Sciatic nerve (tissue), 2 donors: ENCODE results near the gene MED15. TPM values are rescaled to one million over a fixed set of nuclear protein-coding genes. Genes with fewer than 3 reads are reported as not detected.
"Not testable (repeated sequence)": the region's sequence is repeated elsewhere in the genome, so short reads cannot be mapped to it uniquely, and the experiment has no call there.

Source experiments
- ATAC-seq: fragments of 200-7000 bp; cut with Tn5 transposase; one replicate; pipeline ENCODE4 v1.9.1; 2020; ENCODE audit warnings: mild to moderate bottlenecking, moderate library complexity
- DNase-seq: peaks from one replicate; pipeline ENCODE4 v3.0.0-alpha.2; 2020; ENCODE audit warnings: low spot score
- intact Hi-C: fragments of 100-400 bp; cut with DNase I; formaldehyde crosslinking; loops from one replicate; pipeline ENCODE4 v1.14.2; 2022
- total RNA-seq: library from RNA; stranded (reverse); fragmentation: NEBNext Ultra II Directional; extraction: Animal tissue kit (Norgen Biotek cat#: 25700); gene quantifications from one replicate; pipeline ENCODE4 v1.2.1, GENCODE V29; 2021
- donor health status: DM: no; HTN: no; CAD: no.
- donor health status: DM: no; HTN: no; CAD: no.

The MED15 gene
- total RNA-seq, 1 donor from 2014 or later = 130 TPM

- ATAC-seq = no peak
- intact Hi-C loops = no loop called here
- no peak for DNase-seq
Observed at GRCh38 chr22:20479612-20480196, 27.7 kb upstream of the MED15 start.

GRCh38 chr22:20483143-20483506 is 24.3 kb upstream of the MED15 start:
- DNase-seq, ATAC-seq, intact Hi-C loops: not testable (repeated sequence)

GRCh38 chr22:20483771-20484170 is 23.6 kb upstream of the MED15 start:
- DNase-seq (no peak), ATAC-seq (no peak)
- intact Hi-C loops = no loop called here

- DNase-seq (no peak), ATAC-seq (no peak)
- intact Hi-C loops = no loop called here
Observed at GRCh38 chr22:20484948-20485683, 22.3 kb upstream of the MED15 start.

DNA sequence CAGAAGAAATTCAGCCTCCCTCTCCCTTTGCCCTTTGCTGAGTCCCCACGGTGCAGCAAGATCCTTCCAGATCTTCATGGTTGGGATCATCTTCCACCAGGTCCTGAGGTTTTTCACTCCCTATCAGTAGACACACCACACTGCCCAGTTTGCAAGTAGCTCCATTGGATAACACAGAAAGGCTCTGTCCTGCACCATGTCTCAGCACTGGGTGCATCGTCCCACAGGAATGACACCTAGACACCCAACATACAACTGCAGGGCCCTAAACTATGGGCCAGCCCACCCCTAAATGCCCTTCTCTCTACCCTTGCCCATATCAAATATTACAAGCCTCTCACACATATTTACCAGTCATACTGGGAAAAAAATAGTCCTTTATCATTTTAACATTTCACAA is 21.2 kb upstream of the MED15 start:
- no peak for DNase-seq
- no peak for ATAC-seq
- intact Hi-C loops = no loop called here

DNA sequence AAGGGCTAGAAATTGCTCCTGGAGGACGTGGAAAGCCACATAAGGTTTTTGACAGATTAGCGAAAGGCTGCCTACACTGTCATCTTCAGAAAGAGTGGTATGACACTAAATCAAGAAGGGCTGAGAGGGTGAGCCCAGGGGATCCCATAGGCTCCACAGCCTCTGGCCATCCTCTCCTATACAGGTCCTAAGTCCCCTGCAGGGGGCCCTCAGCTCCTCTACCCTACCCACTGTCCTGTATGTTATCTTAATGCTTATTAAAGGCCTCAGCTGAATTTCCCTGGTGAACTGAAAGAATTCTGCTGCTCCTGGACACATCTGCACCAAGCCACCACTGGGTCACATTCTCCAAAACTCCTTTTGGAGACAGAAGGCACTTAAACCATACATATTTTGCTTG is 19.7 kb upstream of the MED15 start:
- no peak for ATAC-seq
- no peak for DNase-seq
- intact Hi-C loops = no loop called here

DNA sequence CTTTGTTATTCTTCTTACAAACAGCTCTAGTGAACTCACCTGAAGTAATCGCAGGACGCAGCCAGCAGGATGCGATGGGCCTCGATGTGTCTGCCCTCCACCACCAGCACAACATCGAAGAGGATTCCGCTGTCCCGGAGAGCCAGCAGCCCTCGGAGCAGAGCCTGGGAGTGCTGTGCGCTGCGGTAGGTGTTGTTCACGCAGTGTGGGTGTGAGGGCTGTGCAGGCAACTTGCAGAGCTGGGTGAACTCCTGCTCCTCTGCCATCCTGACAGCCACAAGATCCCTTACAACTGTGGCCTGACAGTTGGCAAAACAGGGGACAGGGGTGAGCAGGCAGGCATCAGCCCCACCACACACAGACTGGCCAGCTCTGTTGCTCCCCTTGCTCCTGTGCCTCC is 18.5 kb upstream of the MED15 start:
- intact Hi-C loops = no loop called here
- ATAC-seq (no peak), DNase-seq (no peak)

- no peak for ATAC-seq
- intact Hi-C loops = loop anchor here (10.0 kb wide), 1 partner anchor 66 kb away; no protein-coding TSS in a partner anchor
- DNase-seq = no peak
Observed at GRCh38 chr22:20490183-20490940, 17.0 kb upstream of the MED15 start.

DNA sequence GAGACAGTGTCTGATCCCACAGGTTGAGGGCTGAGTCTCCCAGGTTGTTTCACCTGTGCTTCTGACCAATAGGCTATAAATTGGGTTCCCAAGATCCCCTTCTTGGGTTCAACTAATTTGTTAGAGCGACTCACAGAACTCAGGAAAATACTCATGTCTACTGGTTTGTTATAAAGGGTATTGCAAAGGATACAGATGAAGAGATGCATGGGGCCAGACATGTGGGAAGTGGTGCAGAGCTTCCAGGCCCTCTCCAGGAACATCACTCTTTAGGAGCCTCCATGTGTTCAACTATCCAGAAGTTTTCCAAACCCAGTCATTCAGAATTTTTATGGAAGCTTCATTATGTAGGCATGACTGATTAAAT is 16.5 kb upstream of the MED15 start:
- intact Hi-C loops = loop anchor here (10.0 kb wide), 1 partner anchor 66 kb away; no protein-coding TSS in a partner anchor
- DNase-seq = no peak
- no peak for ATAC-seq

DNA sequence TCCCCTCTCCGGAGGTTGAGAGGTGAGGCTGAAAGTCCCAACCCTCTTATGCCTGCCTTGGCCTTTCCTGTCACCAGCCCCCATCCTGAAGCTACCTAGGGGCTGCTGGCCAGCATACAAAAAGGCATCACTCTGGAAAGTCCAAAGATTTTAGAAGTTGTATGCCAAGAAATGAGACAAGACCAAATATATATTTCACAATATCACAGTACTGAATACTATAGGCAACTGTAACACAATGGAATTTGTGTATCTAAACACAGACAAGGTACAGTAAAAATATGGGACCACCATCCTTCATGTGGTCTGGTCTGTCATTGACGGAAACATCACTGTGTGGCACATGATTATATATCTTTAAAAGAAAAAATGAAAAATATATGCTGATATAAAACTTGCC is 16.1 kb upstream of the MED15 start:
- ATAC-seq (no peak), DNase-seq (no peak)
- intact Hi-C loops = loop anchor here (10.0 kb wide), 1 partner anchor 67 kb away; no protein-coding TSS in a partner anchor

GRCh38 chr22:20494978-20495860 is 12.2 kb upstream of the MED15 start, which contains the start of gene KLHL22:
Gene KLHL22 (minus strand): TSS chr22:20495795. CDS start chr22:20489211, 6,584 bp downstream.
- peak; percentile 67 for DNase-seq
- intact Hi-C loops = loop anchor here (10.0 kb wide), 1 partner anchor 70 kb away; no protein-coding TSS in a partner anchor
- ATAC-seq = no peak

- intact Hi-C loops = loop anchor here (10.0 kb wide), 1 partner anchor 71 kb away; no protein-coding TSS in a partner anchor
- peak; percentile 95 for DNase-seq
- peak; percentile 96 for ATAC-seq
Observed at GRCh38 chr22:20495861-20496681, 11.3 kb upstream of the MED15 start.

GRCh38 chr22:20497426-20497825 is 10.0 kb upstream of the MED15 start:
- ATAC-seq (no peak), DNase-seq (no peak)
- intact Hi-C loops = loop anchor here (10.0 kb wide), 1 partner anchor 73 kb away; no protein-coding TSS in a partner anchor

- ATAC-seq = no peak
- intact Hi-C loops = loop anchor here (10.0 kb wide), 1 partner anchor 74 kb away; no protein-coding TSS in a partner anchor
- no peak for DNase-seq
Observed at GRCh38 chr22:20498913-20499312, 8.5 kb upstream of the MED15 start.

DNA sequence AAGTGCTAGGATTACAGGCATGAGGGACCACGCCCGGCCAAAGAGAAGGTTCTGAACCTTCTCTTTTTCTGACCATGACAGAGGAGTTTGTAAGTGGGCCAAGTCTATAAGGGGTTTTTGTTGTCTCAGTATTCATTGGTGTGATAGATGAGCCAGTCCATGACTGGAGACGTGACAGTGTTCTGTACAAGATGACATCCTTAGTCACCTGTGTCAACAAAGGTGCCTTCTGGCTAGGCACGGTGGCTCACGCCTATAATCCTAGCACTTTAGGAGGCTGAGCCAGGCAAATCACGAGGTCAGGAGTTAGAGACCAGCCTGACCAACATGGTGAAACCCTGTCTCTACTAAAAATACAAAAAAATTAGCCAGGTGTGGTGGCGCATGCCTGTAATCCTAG is 7.6 kb upstream of the MED15 start:
- no peak for DNase-seq
- intact Hi-C loops = loop anchor here (10.0 kb wide), 1 partner anchor 75 kb away; no protein-coding TSS in a partner anchor
- no peak for ATAC-seq

DNA sequence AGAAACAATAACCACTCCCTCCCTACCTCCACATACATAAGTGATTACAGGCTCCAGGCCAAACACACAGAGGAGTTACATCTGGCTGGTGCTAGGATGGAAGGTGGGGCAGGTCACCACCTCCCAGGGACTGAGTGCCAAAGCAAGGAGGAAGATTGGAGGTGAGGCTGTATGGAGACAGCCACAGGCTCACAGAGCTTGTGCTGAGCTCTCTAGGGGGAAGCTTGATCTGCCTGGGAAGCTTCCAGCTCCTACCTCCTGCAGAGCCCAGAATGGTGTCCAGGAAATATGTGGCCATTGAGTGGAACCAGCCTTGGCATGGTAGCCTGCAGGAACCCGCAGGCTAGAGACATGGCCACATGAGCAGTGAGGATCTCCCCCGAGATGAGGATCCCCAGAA is 3.6 kb upstream of the MED15 start:
- intact Hi-C loops = no loop called here
- ATAC-seq (no peak), DNase-seq (no peak)

GRCh38 chr22:20504293-20504922 is 3.0 kb upstream of the MED15 start:
- intact Hi-C loops, DNase-seq, ATAC-seq: not testable (repeated sequence)
